HepG2 (cell line): ENCODE data around the gene NGF. TPM values are rescaled to one million over a fixed set of nuclear protein-coding genes. Genes with fewer than 3 reads are reported as not detected.

ENCODE experiments used
- ATAC-seq: fragments of 200-7000 bp; cut with Tn5 transposase; 3 replicates; pipeline ENCODE4 v1.9.1; 2020; ENCODE audit warnings: mild to moderate bottlenecking, moderate library complexity
- BruUV-seq: library from RNA; stranded (reverse); fragments of 400-500 nt; replicated peaks from 2 replicates; lab custom pipeline; 2021; lab: Mats Ljungman, UMichigan
- CTCF ChIA-PET: fragments of 300-600 bp; formaldehyde crosslinking; extraction: SDS; loops from one replicate; lab custom pipeline; 2021; ENCODE audit warnings: low total read pairs, inconsistent platforms, low intra/inter-chr PET ratio; lab: Yijun Ruan, JAX
- POLR2A ChIA-PET: fragments of 350-600 bp; sonication (Branson Sonifier 250); formaldehyde crosslinking; loops from one replicate; lab custom pipeline; 2020; ENCODE audit warnings: antibody characterized with exemption, inconsistent platforms; lab: Yijun Ruan, JAX
- DNase-seq: peaks from one replicate; pipeline ENCODE4 v3.0.0-alpha.2; 2015; ENCODE audit warnings: low spot score
- FAIRE-seq: peaks from 3 replicates; lab custom pipeline; 2011; peaks lifted over from hg19 to GRCh38; lab: Jason Lieb, UNC
- H2AFZ ChIP-seq: one replicate; pipeline ENCODE4 v1.6.1; 2011; ENCODE audit warnings: low read length, inconsistent platforms
- H3K27ac ChIP-seq: fragments of 300-600 bp; 3 replicates; pipeline ENCODE4 v1.8.0; 2011; ENCODE audit warnings: mixed run types, mild to moderate bottlenecking, mixed read lengths, low read length, inconsistent platforms; ENCODE audit not compliant: insufficient read depth; ENCODE audit errors: extremely low read length
- H3K27me3 ChIP-seq, 2 experiments: fragments of 200-600 bp in 1 of 2; 2 replicates in 1 of 2; 3 replicates in 1 of 2; pipeline versions ENCODE4 v1.6.0 to v1.8.0; 2011; ENCODE audit warnings: low read length in 2 of 2, mild to moderate bottlenecking in 2 of 2, moderate library complexity in 2 of 2, inconsistent platforms in 1 of 2; ENCODE audit not compliant: insufficient read depth in 2 of 2, control insufficient read depth in 1 of 2
- H3K36me3 ChIP-seq, 2 experiments: fragments of 200-600 bp in 1 of 2; replicated peaks in 1 of 2; 2 replicates in 1 of 2; 3 replicates in 1 of 2; pipeline versions ENCODE4 v1.5.1 to v1.8.0; 2011; ENCODE audit warnings: low read length in 2 of 2, inconsistent platforms in 1 of 2; ENCODE audit not compliant: insufficient read depth in 2 of 2, control insufficient read depth in 1 of 2
- H3K4me1 ChIP-seq: 2 replicates; pipeline ENCODE4 v1.5.1; 2012; ENCODE audit warnings: low read length, inconsistent platforms; ENCODE audit not compliant: insufficient read depth
- H3K4me2 ChIP-seq: 2 replicates; pipeline ENCODE4 v1.6.0; 2011; ENCODE audit warnings: low read depth, low read length, inconsistent platforms
- H3K4me3 ChIP-seq, 3 experiments: fragments of 200-600 bp in 1 of 3; sonication (generic), shearing (Covaris generic) in 1 of 3; replicated peaks in 1 of 3; 2 replicates each; pipeline ENCODE4 v1.5.1; 2011 to 2016; ENCODE audit warnings: low read length in 3 of 3, inconsistent platforms in 2 of 3, low read depth in 2 of 3, mild to moderate bottlenecking in 2 of 3, control low read depth in 1 of 3, mixed read lengths in 1 of 3; ENCODE audit not compliant: insufficient read depth in 1 of 3
- H3K79me2 ChIP-seq: one replicate; pipeline ENCODE4 v1.6.1; 2011; ENCODE audit warnings: low read length, inconsistent platforms; ENCODE audit not compliant: insufficient read depth
- H3K9ac ChIP-seq: 2 replicates; pipeline ENCODE4 v1.6.0; 2011; ENCODE audit warnings: mild to moderate bottlenecking, low read depth, low read length, inconsistent platforms; ENCODE audit not compliant: insufficient read depth
- H3K9me3 ChIP-seq: 2 replicates; pipeline ENCODE4 v1.5.1; 2012; ENCODE audit warnings: mild to moderate bottlenecking, low read length
- H4K20me1 ChIP-seq: 2 replicates; pipeline ENCODE4 v1.6.0; 2011; ENCODE audit warnings: inconsistent platforms, mild to moderate bottlenecking, low read length, moderate library complexity; ENCODE audit not compliant: insufficient read depth
- ATAD3A ChIP-seq: sonication (generic); formaldehyde crosslinking; IDR thresholded peaks from 2 replicates; pipeline ENCODE4 v1.4.0; 2020; ENCODE audit warnings: missing genetic modification reagents
- ATF5 ChIP-seq: sonication (generic); formaldehyde crosslinking; IDR thresholded peaks from 2 replicates; pipeline ENCODE4 v1.4.0; 2020; ENCODE audit warnings: mild to moderate bottlenecking, low read depth, missing genetic modification reagents
- CREB3 ChIP-seq: sonication (generic); formaldehyde crosslinking; IDR thresholded peaks from 2 replicates; pipeline ENCODE4 v1.5.0; 2020; ENCODE audit warnings: missing genetic modification reagents
- NCOA1 ChIP-seq: sonication (generic); formaldehyde crosslinking; IDR thresholded peaks from 2 replicates; pipeline ENCODE4 v1.9.0; 2021; ENCODE audit warnings: missing genetic modification reagents
- PITX1 ChIP-seq: sonication (generic); formaldehyde crosslinking; IDR thresholded peaks from 2 replicates; pipeline ENCODE4 v1.5.1; 2020; ENCODE audit warnings: mild to moderate bottlenecking, missing genetic modification reagents
- ZHX1 ChIP-seq: sonication (generic); formaldehyde crosslinking; IDR thresholded peaks from 2 replicates; pipeline ENCODE4 v1.8.1; 2022; ENCODE audit warnings: low read depth, mild to moderate bottlenecking, missing genetic modification reagents
- ZNF460 ChIP-seq: sonication (generic); formaldehyde crosslinking; IDR thresholded peaks from 2 replicates; pipeline ENCODE4 v1.5.1; 2020; ENCODE audit warnings: missing genetic modification reagents, mild to moderate bottlenecking, borderline replicate concordance
- WGBS: methylation state at CpG from one replicate; pipeline ENCODE4 v1.1.6; 2017; ENCODE audit warnings: low lambda C conversion rate; 5-methylcytosine and 5-hydroxymethylcytosine counted together
- in situ Hi-C: cut with HindIII; loops from 2 replicates; pipeline ENCODE4 v1.10.0; 2017; ENCODE audit warnings: low pct_unique_long_range_greater_than_20kb; ENCODE audit not compliant: extremely low pct_ligation_motif_present
- intact Hi-C: fragments of 100-400 bp; cut with micrococcal nuclease; formaldehyde crosslinking; loops from one replicate; pipeline ENCODE4 v1.10.0; 2022; ENCODE audit not compliant: unreplicated experiment
- polyA plus RNA-seq, 8 experiments: library from polyadenylated mRNA; depleted of rRNA in 3 of 8; stranded (reverse) in 7 of 8; unstranded in 1 of 8; fragments of >200 nt; fragmentation: Illumina TruSeq in 4 of 8; extraction: Trizol in 4 of 8; gene quantifications; 2 replicates each; pipeline versions ENCODE4 v1.2.1 to v1.2.3, GENCODE V29; 2011 to 2016; ENCODE audit warnings: low read depth in 4 of 8, missing spikeins in 1 of 8, mixed read lengths in 1 of 8; ENCODE audit not compliant: insufficient read depth in 1 of 8
- total RNA-seq, 5 experiments: library from RNA; depleted of rRNA; stranded (reverse); fragments of >200 nt; fragmentation: Illumina TruSeq; extraction: Trizol; gene quantifications; 2 replicates each; pipeline ENCODE4 v1.2.3, GENCODE V29; 2016; ENCODE audit warnings: low read depth in 1 of 5

Gene NGF
- total and polyA plus RNA-seq, 2 of the 13 experiments (the other 11 are each of a cell fraction or from before 2014, with no cell fraction given): not detected

GRCh38 chr1:115311474-115311989, 26.5 kb downstream of the NGF start:
- FAIRE-seq (no peak), ATAC-seq (no peak), DNase-seq (no peak)
- TF ChIP-seq ATF5 (CRISPR knock-in tag) (no peak), ZHX1 (CRISPR knock-in tag) (no peak), ZNF460 (CRISPR knock-in tag) (no peak), CREB3 (CRISPR knock-in tag) (no peak), ATAD3A (no peak), PITX1 (CRISPR knock-in tag) (no peak), NCOA1 (CRISPR knock-in tag) (no peak)
- Histone ChIP-seq H2AFZ (no peak overlapping the region), H3K4me3 (no peak overlapping the region), H3K27ac (no peak overlapping the region), H3K9me3 (no peaks in the 10 kb centered on the region), H3K36me3 (no peaks in the 10 kb centered on the region), H3K27me3 (no peaks in the 10 kb centered on the region), H3K9ac (no peak overlapping the region), H3K79me2 (no peaks in the 10 kb centered on the region), H4K20me1 (no peaks in the 10 kb centered on the region), H3K4me2 (no peak overlapping the region), H3K4me1 (no peaks in the 10 kb centered on the region)
- in situ Hi-C loops (no loop called here), intact Hi-C loops (no loop called here)
- 0% methylated on average over 1 of the region's 1 CpG for whole genome bisulfite sequencing
- ChIA-PET CTCF (no interaction called here), POLR2A (no interaction called here)
- no TSS peak for BruUV-seq
